Ovary (tissue), 3 donors: Measurements from ENCODE around the gene SEMA6D.

Source experiments
- EP300 ChIP-seq: sonication (generic); formaldehyde crosslinking; IDR thresholded peaks from one replicate; pipeline ENCODE4 v1.6.1; 2017; ENCODE audit warnings: antibody characterized with exemption
- TF ChIP-seq, protein P1 (sequence below), 3 donors: fragments of 450-650 bp in 2 of 3; fragments of 200-600 bp in 1 of 3; IDR thresholded peaks; one replicate each; pipeline versions ENCODE4 v1.5.1 to v1.8.0; 2016 to 2022; ENCODE audit warnings: antibody characterized with exemption in 3 of 3, mild to moderate bottlenecking in 1 of 3
- donor health status: DM: no; HTN: no; CAD: no.

DNA sequence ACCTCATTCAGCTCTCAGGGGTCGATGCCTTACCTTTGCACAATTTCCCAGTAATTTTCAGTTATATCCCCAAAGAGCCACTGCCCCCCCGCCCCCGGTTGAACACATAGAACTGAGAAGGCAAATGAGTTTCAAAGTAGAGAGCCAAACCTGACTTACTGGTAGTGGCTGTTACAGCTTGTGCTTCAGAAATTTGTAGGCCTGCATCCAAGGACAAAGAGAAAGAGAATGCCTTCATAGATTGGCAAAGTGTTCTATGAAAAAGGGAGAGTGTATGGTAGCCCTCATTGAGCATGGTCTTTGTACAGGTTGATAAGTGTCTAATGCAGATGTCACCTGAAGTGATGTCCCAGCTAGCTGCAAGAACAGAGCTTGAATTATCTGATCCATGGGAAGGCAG, 13.9 kb downstream of the SEMA6D start:
- TF ChIP-seq, protein P1, sequence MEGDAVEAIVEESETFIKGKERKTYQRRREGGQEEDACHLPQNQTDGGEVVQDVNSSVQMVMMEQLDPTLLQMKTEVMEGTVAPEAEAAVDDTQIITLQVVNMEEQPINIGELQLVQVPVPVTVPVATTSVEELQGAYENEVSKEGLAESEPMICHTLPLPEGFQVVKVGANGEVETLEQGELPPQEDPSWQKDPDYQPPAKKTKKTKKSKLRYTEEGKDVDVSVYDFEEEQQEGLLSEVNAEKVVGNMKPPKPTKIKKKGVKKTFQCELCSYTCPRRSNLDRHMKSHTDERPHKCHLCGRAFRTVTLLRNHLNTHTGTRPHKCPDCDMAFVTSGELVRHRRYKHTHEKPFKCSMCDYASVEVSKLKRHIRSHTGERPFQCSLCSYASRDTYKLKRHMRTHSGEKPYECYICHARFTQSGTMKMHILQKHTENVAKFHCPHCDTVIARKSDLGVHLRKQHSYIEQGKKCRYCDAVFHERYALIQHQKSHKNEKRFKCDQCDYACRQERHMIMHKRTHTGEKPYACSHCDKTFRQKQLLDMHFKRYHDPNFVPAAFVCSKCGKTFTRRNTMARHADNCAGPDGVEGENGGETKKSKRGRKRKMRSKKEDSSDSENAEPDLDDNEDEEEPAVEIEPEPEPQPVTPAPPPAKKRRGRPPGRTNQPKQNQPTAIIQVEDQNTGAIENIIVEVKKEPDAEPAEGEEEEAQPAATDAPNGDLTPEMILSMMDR (IDR thresholded peaks at IDR 0.05): no peak
- no peak for TF ChIP-seq EP300
